Activated CD4-positive, alpha-beta T cell treated with anti-CD3 and anti-CD28 coated beads, Interleukin-2, amount 50 U/mL, for 24 hours (primary cell): Measurements from ENCODE around the gene ICAM3.
"Not testable (repeated sequence)": the region's sequence is repeated elsewhere in the genome, so short reads cannot be mapped to it uniquely, and the experiment has no call there.

Experiments used
- DNase-seq, 2 donors: peaks; one replicate each; pipeline ENCODE4 v3.0.0-alpha.2; 2020; ENCODE audit warnings: low read depth in 1 of 2, low spot score in 1 of 2

ICAM3 gene

GRCh38 chr19:10346509-10346908 is 7.1 kb upstream of the ICAM3 start:
- DNase-seq: no peak

GRCh38 chr19:10344780-10345179 is 5.4 kb upstream of the ICAM3 start:
- no peak for DNase-seq

GRCh38 chr19:10343495-10343894 is 4.1 kb upstream of the ICAM3 start:
- no peak for DNase-seq

- no peak for DNase-seq
Measured at GRCh38 chr19:10339977-10340376, 553 bp upstream of the ICAM3 start.

- DNase-seq: no peak
Measured at GRCh38 chr19:10338940-10339339, 484 bp downstream of the ICAM3 start.

GRCh38 chr19:10336725-10337124 is 2.7 kb downstream of the ICAM3 start:
- DNase-seq: not testable (repeated sequence)

GRCh38 chr19:10335352-10335985 is 4.0 kb downstream of the ICAM3 start:
- no peak for DNase-seq

- DNase-seq: no peak
Measured at GRCh38 chr19:10334588-10335351, 4.7 kb downstream of the ICAM3 start.

- DNase-seq: no peak
Measured at GRCh38 chr19:10333758-10334587, 5.5 kb downstream of the ICAM3 start.

- DNase-seq: peak; percentile 95 to 97
Measured at GRCh38 chr19:10332965-10333757, 6.3 kb downstream of the ICAM3 start, which contains the start of gene RAVER1. Gene RAVER1 (minus strand): TSS chr19:10333529. CDS start chr19:10333507, 22 bp downstream.

GRCh38 chr19:10332158-10332964 is 7.1 kb downstream of the ICAM3 start:
- DNase-seq: no peak

GRCh38 chr19:10329555-10329954 is 9.9 kb downstream of the ICAM3 start:
- DNase-seq: no peak

GRCh38 chr19:10328558-10329429 is 10.6 kb downstream of the ICAM3 start:
- no peak for DNase-seq

- no peak for DNase-seq
Measured at GRCh38 chr19:10327793-10328192, 11.6 kb downstream of the ICAM3 start.

GRCh38 chr19:10325732-10326131 is 13.7 kb downstream of the ICAM3 start:
- no peak for DNase-seq

- no peak for DNase-seq
Measured at GRCh38 chr19:10321874-10322835, 17.3 kb downstream of the ICAM3 start.

- no peak for DNase-seq
Measured at GRCh38 chr19:10321417-10321797, 18.0 kb downstream of the ICAM3 start.
